HepG2 (cell line): Measurements from ENCODE around the gene C16orf54.

ENCODE experiments used
- CBX5 ChIP-seq: sonication (generic); formaldehyde crosslinking; IDR thresholded peaks from 2 replicates; pipeline ENCODE4 v1.4.0; 2020; ENCODE audit warnings: missing genetic modification reagents, borderline replicate concordance
- ERF ChIP-seq: IDR thresholded peaks from 2 replicates; pipeline ENCODE4 v1.6.1; 2018; ENCODE audit warnings: missing biosample characterization, missing genetic modification reagents
- FOXM1 ChIP-seq: sonication (generic); formaldehyde crosslinking; IDR thresholded peaks from 2 replicates; pipeline ENCODE4 v1.5.0; 2020; ENCODE audit warnings: missing genetic modification reagents
- KDM5B ChIP-seq: sonication (generic); formaldehyde crosslinking; IDR thresholded peaks from 2 replicates; pipeline ENCODE4 v1.4.0; 2020; ENCODE audit warnings: missing genetic modification reagents, mild to moderate bottlenecking, borderline replicate concordance
- PCBP1 ChIP-seq: fragments of 200-400 bp; formaldehyde crosslinking; IDR thresholded peaks from 2 replicates; pipeline ENCODE4 v1.6.1; 2017; ENCODE audit warnings: mild to moderate bottlenecking, low read depth, low read length, borderline replicate concordance
- SETDB1 ChIP-seq: sonication (generic); formaldehyde crosslinking; IDR thresholded peaks from 2 replicates; pipeline ENCODE4 v1.5.1; 2020; ENCODE audit warnings: missing genetic modification reagents, mild to moderate bottlenecking, borderline replicate concordance
- ZFP37 ChIP-seq: sonication (generic); formaldehyde crosslinking; IDR thresholded peaks from 2 replicates; pipeline ENCODE4 v1.4.0; 2020; ENCODE audit warnings: missing genetic modification reagents, borderline replicate concordance
- TF ChIP-seq, protein P1 (sequence below): sonication (generic); formaldehyde crosslinking; IDR thresholded peaks from 2 replicates; pipeline ENCODE4 v1.5.0; 2020; ENCODE audit warnings: mild to moderate bottlenecking, missing genetic modification reagents, moderate library complexity
- TF ChIP-seq, protein P2 (sequence below): sonication (generic); formaldehyde crosslinking; IDR thresholded peaks from 2 replicates; pipeline ENCODE4 v1.4.0; 2020; ENCODE audit warnings: missing genetic modification reagents, borderline replicate concordance
- TF ChIP-seq, protein P3 (sequence below): sonication (generic); formaldehyde crosslinking; IDR thresholded peaks from 2 replicates; pipeline ENCODE4 v1.4.0; 2020; ENCODE audit warnings: missing genetic modification reagents

DNA sequence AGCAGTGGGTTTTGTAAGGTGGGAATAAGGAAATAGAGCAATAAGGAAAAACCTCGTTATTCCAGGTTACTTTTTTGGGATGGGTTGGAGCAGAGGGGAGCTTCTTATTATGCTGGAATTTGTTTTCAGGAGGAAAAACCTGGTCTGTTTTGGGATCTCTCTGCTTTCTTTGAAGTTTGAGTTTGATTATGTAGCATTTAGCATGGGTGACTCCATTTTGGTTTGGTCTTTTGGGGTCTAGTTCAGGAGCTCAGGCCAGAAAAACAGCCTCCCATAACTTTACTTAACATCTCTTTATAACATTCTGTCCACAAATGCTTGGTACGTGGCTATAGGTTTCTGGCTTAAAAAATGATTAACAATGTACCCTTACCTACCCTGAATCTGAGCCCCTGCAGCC is 23.7 kb upstream of the C16orf54 start:
- TF ChIP-seq KDM5B (CRISPR knock-in tag) (no peak), ZFP37 (CRISPR knock-in tag) (no peak), PCBP1 (no peak), CBX5 (CRISPR knock-in tag) (no peak), ERF (CRISPR knock-in tag) (no peak), FOXM1 (CRISPR knock-in tag) (no peak), SETDB1 (CRISPR knock-in tag) (no peak)
- TF ChIP-seq, protein P1, sequence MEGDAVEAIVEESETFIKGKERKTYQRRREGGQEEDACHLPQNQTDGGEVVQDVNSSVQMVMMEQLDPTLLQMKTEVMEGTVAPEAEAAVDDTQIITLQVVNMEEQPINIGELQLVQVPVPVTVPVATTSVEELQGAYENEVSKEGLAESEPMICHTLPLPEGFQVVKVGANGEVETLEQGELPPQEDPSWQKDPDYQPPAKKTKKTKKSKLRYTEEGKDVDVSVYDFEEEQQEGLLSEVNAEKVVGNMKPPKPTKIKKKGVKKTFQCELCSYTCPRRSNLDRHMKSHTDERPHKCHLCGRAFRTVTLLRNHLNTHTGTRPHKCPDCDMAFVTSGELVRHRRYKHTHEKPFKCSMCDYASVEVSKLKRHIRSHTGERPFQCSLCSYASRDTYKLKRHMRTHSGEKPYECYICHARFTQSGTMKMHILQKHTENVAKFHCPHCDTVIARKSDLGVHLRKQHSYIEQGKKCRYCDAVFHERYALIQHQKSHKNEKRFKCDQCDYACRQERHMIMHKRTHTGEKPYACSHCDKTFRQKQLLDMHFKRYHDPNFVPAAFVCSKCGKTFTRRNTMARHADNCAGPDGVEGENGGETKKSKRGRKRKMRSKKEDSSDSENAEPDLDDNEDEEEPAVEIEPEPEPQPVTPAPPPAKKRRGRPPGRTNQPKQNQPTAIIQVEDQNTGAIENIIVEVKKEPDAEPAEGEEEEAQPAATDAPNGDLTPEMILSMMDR (CRISPR knock-in tag): no peak
- TF ChIP-seq, protein P2, sequence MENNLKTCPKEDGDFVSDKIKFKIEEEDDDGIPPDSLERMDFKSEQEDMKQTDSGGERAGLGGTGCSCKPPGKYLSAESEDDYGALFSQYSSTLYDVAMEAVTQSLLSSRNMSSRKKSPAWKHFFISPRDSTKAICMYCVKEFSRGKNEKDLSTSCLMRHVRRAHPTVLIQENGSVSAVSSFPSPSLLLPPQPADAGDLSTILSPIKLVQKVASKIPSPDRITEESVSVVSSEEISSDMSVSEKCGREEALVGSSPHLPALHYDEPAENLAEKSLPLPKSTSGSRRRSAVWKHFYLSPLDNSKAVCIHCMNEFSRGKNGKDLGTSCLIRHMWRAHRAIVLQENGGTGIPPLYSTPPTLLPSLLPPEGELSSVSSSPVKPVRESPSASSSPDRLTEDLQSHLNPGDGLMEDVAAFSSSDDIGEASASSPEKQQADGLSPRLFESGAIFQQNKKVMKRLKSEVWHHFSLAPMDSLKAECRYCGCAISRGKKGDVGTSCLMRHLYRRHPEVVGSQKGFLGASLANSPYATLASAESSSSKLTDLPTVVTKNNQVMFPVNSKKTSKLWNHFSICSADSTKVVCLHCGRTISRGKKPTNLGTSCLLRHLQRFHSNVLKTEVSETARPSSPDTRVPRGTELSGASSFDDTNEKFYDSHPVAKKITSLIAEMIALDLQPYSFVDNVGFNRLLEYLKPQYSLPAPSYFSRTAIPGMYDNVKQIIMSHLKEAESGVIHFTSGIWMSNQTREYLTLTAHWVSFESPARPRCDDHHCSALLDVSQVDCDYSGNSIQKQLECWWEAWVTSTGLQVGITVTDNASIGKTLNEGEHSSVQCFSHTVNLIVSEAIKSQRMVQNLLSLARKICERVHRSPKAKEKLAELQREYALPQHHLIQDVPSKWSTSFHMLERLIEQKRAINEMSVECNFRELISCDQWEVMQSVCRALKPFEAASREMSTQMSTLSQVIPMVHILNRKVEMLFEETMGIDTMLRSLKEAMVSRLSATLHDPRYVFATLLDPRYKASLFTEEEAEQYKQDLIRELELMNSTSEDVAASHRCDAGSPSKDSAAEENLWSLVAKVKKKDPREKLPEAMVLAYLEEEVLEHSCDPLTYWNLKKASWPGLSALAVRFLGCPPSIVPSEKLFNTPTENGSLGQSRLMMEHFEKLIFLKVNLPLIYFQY (CRISPR knock-in tag): no peak
- TF ChIP-seq, protein P3, sequence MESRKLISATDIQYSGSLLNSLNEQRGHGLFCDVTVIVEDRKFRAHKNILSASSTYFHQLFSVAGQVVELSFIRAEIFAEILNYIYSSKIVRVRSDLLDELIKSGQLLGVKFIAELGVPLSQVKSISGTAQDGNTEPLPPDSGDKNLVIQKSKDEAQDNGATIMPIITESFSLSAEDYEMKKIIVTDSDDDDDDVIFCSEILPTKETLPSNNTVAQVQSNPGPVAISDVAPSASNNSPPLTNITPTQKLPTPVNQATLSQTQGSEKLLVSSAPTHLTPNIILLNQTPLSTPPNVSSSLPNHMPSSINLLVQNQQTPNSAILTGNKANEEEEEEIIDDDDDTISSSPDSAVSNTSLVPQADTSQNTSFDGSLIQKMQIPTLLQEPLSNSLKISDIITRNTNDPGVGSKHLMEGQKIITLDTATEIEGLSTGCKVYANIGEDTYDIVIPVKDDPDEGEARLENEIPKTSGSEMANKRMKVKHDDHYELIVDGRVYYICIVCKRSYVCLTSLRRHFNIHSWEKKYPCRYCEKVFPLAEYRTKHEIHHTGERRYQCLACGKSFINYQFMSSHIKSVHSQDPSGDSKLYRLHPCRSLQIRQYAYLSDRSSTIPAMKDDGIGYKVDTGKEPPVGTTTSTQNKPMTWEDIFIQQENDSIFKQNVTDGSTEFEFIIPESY (CRISPR knock-in tag): no peak
